HG03460 (cell line): ENCODE results near the gene TRAF7.

Source experiments
- ATAC-seq: cut with Tn5 transposase; IDR thresholded peaks from one replicate; pipeline ENCODE4 v1.9.1; 2021; ENCODE audit not compliant: unreplicated experiment

TRAF7 gene

DNA sequence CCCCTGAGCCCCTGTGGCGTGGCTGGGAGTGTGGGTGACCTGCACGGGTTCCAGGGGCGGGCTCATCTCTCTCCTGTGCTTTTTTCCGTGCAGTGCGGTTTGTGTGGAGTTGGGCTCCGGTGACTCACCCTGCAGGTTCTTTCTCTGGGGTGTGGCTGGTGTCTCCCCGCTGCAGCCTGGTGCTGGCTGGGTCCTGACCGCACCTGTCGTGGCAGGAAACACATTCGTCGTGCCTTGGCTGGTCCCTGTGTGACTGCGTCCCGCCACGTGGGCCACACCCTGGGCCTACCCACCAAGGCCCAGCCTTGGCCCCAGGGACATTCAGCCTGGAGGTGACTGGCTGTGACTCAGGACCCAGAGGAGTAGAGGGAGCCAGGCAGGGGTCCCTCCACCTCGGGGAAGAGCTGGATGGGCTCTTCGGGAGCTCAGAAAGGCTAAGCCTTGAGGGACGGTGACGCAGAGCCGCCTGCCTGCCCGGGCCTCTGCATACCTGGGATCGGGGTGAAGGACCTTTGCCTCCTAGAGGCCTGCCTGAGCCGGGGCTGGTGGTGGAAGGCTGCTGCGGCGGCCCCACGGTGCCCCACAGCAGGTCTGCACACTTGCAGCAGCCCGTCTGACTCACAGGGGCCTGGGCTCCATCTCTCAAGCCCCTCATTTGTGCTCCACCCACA, 7.8 kb downstream of the TRAF7 start:
- ATAC-seq: no peak

DNA sequence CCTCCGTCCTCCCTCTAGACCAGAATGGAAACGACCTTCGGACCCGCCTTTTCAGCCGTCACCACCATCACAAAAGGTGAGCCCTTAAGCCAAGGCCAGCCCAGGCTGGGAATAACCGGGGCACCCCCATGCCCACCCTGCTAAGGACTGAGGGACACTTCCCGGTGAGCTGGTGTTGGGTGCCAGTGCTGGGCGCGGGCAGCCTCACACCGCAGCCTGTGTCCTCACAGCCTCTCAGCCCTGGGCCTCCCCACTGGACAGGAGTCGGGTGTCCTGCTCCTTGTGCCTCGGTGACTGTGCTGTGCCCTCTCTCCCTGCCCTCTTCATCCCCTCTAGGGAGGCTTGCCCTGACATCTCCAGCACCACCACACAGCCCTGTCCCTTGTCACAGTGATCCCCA, 10.3 kb downstream of the TRAF7 start:
- no peak for ATAC-seq

DNA sequence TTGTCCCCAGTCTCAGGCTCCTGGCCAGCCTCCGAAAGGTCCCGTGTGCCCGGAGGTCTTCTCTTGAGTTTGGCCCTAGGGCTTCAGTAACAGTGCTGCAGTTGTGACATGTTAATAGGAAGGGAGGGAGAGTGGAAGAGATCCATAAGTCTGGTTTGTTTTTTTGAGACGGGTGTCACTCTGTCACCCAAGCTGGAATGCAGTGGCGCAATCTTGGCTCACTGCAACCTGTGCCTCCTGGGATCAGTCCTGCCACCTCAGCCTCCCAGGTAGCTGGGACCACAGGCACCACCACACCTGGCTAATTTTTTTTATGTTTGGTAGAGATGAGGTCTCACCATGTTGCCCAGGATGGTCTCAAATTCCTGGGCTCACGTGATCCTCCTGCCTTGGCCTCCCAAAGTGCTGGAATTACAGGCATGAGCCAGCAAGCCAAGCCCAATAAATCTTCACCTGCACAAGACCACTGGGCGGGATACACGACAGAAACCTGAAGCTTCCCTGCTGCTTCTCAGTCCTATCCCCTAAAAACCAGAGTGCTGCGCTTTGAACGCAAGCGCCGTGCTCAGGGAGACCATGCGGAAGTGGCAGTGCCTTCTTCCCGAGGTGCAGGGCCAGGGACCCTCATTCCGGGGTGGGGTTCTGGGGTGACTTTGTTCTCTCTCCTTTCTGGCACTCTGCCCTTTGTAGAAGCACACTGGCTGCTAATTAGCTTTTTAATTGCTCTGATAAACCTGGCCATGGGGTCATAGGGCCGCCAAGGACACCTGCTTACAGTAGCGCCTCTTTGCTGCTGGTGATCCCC, 10.9 kb downstream of the TRAF7 start:
- ATAC-seq: no peak

DNA sequence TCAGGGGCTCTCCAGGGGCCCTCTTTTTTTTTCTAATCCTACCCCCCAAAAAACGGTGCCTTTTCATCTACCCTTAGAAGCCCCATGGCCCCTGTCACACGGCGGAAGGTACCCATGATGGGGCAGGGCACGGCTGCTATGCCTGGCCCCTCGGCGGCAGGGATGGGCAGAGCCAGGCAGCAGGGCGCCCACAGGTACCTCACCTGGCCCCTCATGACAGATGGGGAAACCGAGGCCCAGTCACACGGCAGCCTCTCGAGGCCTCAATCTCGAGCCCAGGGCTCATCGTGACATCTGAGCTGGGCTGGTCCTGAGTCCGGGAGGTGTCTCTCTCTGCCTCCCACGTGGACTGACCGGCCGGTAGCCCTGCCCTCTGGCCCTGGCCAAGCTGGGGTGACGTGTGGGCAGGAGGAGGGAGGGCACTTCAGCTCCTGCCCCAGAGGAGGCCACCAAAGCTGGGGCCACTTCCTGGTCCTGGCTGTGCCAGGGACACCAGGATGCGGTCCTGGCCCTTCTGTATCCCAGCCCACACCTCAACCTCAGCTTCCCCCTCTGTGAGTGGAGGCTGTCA, 11.6 kb downstream of the TRAF7 start:
- ATAC-seq: no peak

DNA sequence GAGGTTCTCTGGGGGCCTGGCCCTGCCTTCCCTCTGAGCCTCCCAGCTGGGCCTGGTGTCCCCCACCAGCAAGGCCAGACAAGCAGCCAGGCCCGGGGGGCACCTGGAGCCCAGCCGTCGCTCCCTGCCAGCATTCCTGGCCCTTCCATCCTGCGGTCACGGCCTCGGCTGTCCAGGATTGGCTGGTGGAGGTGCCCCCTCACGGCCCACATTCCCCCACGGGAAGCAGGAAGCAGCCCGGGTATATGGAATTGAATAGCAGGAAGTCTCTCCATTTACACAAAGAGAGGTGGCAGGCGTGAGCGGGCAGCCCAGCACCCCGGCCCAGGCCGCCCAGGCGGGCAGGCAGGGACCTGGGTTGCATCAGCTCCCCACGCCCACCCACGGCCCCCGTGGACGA, 14.5 kb downstream of the TRAF7 start:
- no peak for ATAC-seq

DNA sequence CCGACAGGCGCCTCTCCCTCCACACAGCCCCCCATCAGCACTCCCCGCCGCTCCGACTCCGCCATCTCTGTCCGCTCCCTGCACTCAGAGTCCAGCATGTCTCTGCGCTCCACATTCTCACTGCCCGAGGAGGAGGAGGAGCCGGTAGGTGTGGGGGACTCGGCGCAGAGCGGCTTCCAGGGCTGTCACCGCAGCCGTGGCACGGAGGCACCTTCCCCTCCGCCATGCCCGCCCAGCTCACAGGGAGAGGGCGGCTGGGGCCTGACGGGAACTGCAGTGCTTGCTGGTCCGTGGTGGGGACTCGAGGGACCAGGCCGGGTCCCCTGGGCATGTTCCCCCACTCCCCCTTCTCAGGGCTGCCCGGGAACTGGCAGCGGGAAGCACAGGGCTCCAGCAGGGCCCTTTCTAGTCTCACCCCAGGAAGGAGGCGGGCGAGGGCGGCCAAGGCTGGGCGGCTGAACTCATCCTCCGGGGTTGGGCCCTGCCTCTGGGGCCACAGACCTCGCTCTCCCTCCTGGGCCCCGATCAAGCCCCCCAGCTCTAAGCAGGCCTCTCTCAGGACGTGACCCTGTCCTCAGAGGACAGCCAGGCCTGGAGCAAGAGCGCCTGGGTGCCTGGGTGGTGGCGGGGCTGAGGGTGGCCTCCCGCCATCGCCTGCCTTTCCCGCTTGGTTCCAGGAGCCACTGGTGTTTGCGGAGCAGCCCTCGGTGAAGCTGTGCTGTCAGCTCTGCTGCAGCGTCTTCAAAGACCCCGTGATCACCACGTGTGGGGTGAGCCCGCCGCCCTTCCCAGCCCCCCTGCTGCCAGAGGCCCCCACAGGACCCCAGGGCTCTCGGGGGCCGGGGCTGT, 15.2 kb downstream of the TRAF7 start:
- no peak for ATAC-seq

DNA sequence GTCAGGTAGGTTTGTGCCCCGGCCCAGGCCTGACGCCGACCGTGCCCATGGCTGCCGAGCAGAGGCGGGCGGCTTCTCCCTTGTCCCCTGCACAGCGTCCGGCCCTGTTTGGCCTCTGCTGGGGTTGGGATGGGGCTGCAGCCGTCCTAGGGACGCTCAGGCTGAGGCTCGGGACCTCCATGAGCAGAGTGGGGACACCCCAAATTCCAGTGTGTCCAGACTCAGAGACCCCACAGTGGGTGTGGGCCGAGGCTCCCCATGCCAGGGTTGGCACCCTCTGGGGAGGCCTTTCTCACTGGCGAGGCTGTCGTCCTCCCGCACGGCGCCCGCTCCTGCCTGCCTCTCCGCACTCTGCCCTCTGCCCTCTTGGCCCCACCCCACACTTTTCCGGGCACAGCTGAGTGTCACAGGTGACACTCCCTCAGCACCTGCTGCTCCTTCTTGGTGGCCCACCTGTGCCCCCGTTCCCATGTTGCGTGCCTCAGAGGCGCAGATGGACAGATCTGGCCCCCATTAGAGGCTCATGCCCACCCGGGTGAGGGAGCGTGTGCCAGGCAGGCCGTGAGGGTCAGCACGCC, 16.1 kb downstream of the TRAF7 start:
- no peak for ATAC-seq

DNA sequence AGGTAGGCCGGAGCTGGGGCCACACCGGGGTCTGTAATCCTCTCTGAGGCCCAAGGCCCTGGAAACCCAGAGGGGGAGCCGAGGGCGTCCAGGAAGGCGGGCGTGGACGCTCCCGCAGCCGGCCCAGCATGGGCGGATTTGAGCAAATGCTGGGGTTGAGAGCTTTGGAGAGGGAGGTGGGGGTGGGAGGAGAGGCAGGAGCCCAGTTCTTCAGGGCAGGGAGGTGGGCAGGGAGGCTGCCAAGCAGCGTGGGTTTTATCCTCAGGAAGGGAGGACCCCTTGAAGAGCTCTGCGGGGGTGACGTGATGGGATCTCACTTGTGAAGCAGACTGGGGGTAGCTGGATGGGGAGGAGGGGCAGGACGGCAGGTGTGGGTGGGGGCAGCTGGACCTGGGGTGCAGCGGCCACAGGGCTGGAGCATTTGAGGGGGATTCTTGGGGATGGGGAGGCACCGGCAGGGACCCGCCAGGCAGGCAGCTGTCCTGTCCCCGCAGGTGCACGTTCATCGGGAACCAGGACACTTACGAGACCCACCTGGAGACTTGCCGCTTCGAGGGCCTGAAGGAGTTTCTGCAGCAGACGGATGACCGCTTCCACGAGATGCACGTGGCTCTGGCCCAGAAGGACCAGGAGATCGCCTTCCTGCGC, 17.2 kb downstream of the TRAF7 start:
- no peak for ATAC-seq

DNA sequence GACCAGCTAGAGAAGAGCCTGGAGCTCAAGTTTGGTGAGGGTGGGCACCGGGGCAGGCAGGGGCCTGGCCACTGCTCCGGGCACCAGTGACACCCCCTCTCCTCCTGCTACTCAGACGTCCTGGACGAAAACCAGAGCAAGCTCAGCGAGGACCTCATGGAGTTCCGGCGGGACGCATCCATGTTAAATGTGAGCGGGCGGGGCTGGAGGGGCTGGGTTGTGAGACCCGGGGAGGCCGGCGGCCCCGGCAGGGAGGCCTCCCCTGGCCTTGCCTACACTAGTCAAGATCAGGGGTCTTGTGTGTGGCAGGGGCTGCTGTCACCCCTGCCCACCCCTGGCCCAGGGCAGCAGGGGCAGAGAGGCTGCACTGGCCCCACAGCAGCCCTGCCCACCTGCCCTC, 17.8 kb downstream of the TRAF7 start:
- ATAC-seq: no peak

DNA sequence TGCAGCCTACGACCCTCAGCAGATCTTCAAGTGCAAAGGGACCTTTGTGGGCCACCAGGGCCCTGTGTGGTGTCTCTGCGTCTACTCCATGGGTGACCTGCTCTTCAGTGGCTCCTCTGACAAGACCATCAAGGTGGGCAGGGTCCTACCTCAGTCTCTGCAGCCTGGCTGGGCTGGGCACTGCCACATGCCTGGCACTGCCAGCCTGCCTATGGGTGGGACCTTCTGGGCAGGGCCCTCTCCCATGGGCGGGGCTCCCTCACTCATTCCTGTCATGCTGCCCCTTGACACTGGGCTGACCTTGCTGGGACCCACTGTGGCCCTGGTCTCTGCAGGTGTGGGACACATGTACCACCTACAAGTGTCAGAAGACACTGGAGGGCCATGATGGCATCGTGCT, 18.3 kb downstream of the TRAF7 start:
- ATAC-seq: no peak

DNA sequence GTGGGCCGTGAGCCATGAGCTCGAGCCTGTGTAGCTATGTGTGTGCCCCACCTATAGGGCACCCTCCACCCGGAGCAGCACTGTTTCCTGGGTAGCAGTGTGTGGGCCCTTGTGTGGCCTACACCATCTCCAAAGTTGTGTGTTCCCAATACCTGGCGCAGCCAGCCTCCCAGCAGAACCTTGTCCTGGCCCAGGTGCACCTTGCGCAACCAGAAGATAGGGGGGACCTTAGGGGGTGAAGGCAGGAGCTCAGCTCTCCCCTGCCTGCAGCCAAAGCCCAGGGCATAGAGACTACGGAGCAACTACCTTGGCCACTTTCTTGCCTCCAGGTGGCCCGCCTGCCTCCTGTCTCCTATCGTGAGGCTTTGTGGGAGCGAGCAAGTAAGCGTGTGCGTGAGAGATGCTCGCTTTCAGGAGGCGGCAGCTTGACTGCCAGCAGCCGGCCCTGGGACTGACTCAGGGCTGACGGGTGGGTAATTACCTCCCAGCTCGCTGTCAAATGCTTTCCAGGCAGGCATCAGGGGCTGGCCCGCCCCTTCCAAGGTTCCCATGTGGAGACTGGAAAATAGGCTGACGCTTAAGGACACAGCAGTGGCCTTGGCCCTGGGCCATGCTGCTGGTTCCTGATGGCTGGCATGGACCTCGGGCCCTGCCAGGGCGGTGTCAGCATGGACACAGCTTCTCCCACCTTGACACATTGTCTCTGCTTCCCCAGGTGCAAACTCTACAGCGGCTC, 19.0 kb downstream of the TRAF7 start:
- ATAC-seq: no peak

DNA sequence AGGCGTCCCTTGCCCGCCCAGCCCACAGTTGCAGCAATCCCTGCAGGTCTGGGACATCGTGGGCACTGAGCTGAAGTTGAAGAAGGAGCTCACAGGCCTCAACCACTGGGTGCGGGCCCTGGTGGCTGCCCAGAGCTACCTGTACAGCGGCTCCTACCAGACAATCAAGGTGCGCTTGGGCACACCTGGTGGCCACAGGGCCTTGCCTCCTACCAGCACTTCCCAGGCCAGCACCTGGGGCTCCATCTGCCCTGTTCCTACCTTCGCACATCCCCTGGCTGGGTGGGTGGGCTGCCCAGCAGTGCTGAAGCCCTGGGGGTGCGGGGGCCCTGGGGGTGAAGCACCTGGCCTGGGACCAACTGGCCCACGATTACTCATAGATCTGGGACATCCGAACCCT, 19.9 kb downstream of the TRAF7 start:
- ATAC-seq: no peak

DNA sequence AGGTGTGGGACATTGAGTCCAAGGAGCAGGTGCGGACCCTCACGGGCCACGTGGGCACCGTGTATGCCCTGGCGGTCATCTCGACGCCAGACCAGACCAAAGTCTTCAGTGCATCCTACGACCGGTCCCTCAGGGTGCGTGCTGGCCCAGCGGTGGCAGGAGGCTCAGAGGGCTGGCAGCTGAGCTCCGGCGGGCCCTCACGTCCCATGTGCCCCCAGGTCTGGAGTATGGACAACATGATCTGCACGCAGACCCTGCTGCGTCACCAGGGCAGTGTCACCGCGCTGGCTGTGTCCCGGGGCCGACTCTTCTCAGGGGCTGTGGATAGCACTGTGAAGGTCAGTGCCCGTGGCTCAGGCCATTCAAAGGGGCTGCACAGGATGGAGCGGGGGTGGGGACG, 20.5 kb downstream of the TRAF7 start:
- no peak for ATAC-seq

DNA sequence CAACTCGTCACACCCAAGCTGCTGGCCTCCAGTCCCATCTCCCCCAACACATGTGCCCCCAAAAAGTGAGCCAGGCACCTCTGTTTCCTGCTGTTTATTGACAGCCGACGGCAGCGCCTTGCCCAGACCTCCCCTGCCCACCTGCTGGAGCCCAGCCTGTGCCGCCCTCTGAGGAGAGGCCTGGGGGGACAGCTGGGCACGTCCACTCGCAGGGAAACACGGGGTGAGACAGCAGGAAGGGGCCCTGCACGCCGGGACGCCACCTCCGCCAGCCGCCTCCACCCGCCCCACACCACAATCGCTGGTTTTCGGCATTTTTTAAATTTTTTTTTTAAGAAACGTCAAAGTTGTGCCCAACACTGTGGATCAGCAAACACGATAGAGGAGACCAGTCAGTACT, 21.5 kb downstream of the TRAF7 start:
- ATAC-seq: no peak

DNA sequence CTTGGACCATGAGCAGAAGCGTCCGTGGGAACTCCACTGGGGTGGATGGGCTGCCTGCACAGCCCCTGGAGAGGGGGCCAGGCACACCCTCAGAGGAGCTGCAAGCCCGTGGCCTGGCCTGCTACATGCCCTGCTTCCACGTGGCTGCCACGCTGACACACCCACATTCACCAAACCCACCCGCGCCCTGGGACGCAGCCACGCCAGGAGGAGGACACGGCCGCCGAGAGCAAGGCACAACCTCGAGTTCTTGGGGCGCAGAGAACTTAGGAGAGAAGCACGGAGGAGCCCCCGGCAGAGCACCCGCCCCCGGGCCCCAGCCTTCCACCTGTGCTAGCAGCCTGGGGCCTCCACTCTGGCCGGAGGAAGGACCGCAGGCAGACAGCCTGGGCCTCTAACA, 22.0 kb downstream of the TRAF7 start:
- ATAC-seq: no peak

DNA sequence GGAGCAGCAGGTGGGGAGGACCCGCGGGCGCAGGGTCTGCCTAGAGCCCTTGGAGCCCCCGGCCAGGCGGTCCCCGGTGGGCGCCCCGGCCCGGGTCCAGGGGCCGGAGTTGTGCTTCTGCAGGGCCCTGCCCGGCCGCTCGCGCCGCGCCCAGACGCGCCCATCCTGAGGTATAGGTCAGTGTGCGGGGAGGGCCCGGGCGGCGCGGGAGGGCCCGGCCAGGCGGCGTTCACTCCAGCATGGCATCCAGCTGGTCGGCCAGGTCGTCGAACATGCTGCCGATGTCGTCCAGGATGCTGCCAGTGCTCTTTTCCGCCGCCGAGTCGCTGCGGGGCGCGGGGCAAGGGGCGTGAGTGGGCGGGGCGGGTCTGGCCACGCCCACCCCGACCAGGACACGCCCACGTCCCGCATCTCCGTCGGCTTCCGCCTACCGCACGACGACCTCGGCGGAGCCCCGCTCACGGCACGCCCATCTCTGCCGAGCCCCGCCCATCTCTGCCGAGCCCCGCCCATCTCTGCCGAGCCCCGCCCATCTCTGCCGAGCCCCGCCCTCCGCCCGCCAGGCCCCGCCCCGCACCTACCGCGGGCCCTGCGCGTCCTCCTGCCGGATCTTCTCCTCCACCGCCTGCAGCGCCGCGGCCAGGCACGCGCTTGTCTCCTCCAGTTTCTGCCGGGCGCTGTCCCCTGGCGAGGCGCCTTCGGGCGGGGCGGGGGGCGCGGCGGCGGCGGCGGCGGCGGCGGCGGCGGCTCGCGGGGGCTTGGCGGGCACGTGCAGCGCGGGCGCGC, 22.9 kb downstream of the TRAF7 start:
- ATAC-seq: no peak

DNA sequence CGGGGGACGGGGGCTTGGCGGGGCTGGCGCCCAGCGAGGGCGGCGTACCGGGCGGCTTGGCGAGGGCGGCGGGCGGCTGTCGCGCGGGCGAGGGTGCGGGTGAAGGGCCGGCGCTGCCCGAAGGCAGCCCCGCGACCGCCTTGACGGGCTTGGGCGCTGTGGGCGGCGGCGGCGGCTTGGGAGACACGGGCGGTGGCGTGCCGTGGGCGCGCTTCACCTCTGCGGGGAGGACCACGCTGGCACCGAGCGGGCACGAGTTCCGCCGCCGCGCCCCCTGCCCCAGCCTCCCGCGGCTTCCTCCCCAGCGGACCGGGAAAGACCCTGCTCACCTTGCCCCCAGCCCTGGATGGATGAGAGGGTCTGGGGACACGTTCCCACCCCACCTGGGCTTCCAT, 23.5 kb downstream of the TRAF7 start:
- no peak for ATAC-seq

DNA sequence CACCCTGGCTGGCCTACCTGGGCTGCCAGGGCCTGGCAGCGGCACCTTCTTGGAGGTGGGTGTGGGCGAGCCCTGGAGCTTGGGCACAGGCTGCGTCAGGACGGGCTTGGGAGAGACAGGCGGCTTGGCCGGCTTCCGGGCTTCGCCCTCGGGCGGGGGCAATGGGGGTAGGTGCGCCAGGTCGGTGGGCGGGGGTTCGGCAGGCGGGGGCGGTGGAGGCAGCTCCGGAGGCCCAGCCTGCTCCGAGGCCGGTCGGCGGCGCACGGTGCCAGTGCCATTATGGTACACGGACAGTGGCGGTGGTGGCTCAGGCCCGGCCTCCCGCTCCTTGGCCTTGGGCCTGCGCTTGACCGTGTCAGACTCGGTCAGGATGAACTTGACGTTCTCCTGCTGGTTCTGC, 24.0 kb downstream of the TRAF7 start:
- no peak for ATAC-seq

DNA sequence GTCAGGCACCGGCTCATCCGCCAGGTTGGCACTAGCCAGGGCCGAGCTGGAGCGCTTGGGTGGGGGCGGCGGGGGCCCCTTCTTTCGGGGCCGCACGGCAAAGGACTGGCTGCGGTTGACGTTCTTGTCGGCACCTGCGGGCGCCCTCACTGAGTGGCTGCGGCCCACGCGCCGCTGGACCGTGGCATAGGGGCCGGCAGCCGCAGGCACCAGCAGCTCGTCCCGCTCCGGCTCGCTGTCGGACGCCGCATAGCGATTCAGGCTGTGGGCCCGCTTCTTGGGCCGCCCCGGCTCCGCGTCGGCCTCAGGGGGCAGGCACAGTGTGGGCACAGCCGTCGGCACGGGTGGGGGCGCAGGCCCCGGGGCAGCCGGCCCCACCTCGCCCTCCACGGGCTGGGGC, 24.9 kb downstream of the TRAF7 start:
- no peak for ATAC-seq
